GM18520 (cell line): Measurements from ENCODE around the gene FSTL3.

ENCODE experiments used
- ATAC-seq: cut with Tn5 transposase; IDR thresholded peaks from one replicate; pipeline ENCODE4 v1.9.1; 2021; ENCODE audit not compliant: unreplicated experiment

Gene FSTL3

GRCh38 chr19:644789-645188 is 31.4 kb upstream of the FSTL3 start:
- ATAC-seq = no peak

- ATAC-seq = no peak
Observed at GRCh38 chr19:645912-646778, 30.0 kb upstream of the FSTL3 start.

- no peak for ATAC-seq
Observed at GRCh38 chr19:646779-647565, 29.2 kb upstream of the FSTL3 start.

GRCh38 chr19:647566-648284 is 28.5 kb upstream of the FSTL3 start:
- no peak for ATAC-seq

GRCh38 chr19:648305-648704 is 27.9 kb upstream of the FSTL3 start:
- no peak for ATAC-seq

- no peak for ATAC-seq
Observed at GRCh38 chr19:648904-649801, 27.0 kb upstream of the FSTL3 start.

- no peak for ATAC-seq
Observed at GRCh38 chr19:650121-650520, 26.1 kb upstream of the FSTL3 start.

- ATAC-seq = no peak
Observed at GRCh38 chr19:651114-651818, 24.9 kb upstream of the FSTL3 start.

GRCh38 chr19:651991-652390 is 24.2 kb upstream of the FSTL3 start:
- ATAC-seq = no peak

- no peak for ATAC-seq
Observed at GRCh38 chr19:652467-653389, 23.5 kb upstream of the FSTL3 start.

GRCh38 chr19:653425-653824 is 22.8 kb upstream of the FSTL3 start:
- ATAC-seq = no peak

- no peak for ATAC-seq
Observed at GRCh38 chr19:655691-656090, 20.5 kb upstream of the FSTL3 start.

GRCh38 chr19:656751-657559 is 19.2 kb upstream of the FSTL3 start:
- ATAC-seq = no peak

- no peak for ATAC-seq
Observed at GRCh38 chr19:657611-658010, 18.6 kb upstream of the FSTL3 start.

- ATAC-seq = no peak
Observed at GRCh38 chr19:658059-658839, 17.9 kb upstream of the FSTL3 start.

- no peak for ATAC-seq
Observed at GRCh38 chr19:658916-659839, 17.0 kb upstream of the FSTL3 start.
